ENCODE results near the gene RNF208.
A peak's percentile ranks its signal among the peaks of the same experiment; 100 is the strongest.
"Not testable (repeated sequence)": the region's sequence is repeated elsewhere in the genome, so short reads cannot be mapped to it uniquely, and the experiment has no call there.

Gene RNF208

DNA sequence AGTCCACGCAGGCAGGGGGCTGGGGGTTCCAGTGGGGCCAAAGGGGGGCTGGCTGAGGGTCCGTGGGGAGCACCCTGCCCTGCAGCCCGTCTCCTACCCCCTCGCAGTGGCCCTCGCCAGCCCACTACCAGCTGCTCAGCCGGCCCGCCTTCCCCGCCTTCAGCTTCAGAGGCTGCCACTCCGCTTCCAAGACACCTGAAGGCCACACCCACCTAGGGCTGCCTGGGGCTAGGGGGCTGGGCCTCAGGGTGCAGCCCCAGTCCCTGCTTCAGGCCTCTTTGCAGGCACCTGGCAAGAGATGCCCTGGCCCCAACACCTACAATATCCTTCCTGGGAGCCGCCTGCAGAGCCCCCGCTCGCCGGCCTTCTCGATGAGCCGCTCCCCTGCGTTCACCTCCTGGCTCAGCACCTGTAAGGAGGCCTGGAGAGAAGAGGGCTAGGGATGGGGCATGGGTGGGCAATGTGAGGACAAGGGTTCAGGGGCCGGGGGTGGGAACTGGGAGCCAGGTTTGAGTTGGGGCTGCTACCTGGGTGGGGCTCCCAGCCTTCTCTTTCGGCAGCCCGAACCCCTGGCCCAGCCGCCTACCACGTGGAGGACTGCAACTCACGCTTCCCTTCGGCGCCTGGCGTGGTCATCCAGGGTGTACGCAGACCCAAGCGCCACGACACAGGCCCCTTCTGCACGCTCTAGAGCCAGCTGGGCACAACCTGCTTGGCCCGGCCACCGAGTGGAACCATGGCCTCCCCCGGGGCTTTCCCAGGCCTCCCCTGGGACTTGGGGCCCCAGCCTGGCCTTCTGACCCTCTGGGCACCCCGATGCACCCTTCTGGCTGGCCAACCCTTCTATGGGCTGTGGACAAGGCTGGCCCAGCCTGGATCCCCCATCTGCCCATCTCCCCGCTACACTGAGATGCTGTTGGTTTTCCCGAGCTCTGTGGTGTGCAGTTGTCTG is 30.8 kb upstream of the RNF208 start:
- DNase-seq, result no peak

DNA sequence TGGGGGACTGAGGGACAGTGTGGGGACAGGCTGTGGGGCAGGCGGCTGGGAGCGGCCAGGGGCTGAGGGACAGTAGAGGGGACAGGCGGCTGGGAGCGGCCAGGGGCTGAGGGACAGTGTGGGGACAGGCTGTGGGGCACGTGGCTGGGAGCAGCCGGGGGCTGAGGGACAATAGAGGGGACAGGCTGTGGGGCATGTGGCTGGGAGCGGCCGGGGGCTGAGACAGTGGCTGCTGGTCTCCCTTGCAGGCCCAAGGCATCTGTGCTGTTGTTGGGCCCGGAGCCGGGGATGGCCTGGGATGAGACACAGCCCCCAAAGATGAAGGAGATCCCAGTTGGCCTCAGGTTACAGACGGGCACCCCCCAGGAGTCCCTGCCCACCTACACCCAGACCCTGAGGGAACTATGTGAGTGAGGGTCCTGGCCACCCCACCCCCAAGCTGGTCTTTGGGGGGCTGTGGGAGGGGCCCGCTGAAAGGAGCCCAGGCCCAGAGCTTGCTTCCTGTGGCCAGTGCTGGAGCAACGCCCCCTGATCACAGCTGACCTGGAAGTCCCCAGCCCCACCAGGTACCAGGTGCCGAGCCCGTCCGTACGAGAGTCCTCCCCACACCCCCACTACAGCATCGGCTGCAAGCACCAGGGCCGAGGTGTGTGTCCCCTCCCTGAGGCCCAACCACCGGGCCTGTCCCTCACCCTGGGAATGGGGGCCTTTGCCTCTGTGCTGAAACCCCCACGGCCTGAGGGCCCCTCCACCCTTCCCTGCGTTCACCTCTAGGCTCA is 29.6 kb upstream of the RNF208 start:
- DNase-seq, result no peak

DNA sequence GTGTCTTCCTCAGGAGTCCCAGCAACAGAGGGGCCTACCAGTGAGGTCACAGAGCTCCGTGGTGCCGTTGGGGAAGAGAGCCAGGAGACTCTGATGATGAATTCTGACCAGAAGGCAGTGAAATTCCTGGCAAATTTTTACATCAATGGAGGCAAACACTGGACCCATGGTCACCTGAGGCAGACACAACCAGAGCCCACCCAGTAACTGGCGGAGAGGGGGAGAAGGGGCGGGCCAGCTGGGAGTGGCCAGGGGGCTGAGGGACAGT is 29.1 kb upstream of the RNF208 start, which contains the start of gene STPG3:
Gene STPG3 (plus strand): TSS at position 93 of the 268 bp plus-strand sequence. CDS start 1 bp downstream, at position 94.
- no peak for DNase-seq

DNA sequence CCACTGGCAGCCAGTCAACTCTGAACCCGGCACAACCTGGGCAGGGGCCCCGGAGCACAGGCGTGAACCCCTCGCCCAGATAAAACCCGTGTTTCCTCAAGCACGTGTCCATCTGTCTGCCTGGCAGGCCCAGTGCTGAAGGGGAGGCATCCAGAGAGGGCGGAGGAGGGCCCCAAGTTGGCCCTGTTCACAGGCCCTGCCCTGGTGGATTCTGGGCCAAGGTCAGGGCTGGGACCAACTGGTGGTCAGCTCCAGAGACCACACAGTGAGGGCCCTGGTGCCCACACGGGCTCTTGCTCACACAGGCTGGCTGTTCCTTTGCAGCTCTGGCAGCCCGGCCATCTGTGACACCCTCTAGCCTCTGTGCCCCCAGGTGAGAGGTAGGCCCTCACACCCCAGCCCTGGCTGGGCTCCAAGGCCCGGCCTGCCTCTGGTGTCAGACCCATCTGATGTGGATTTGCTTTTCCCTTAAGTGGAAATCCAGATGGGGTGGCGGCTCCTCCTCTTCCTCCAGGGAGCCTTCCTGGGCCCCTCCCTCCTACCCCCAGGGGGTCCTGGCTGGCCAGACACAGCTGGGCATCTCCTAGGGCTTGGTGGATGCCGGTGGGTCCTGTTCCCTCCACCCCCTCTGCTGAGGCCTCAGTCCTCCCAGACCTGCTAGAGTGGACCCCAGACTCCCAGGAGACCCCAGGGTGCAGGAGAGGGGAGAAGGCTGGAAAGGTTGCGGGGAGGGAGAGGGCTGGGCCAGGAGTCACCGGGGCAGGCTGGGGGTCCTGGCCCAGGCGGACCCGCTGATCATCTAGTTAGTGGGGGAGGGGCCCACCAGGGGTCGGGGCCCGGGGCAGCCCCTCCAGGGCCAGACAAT is 28.5 kb upstream of the RNF208 start:
- DNase-seq, result no peak

DNA sequence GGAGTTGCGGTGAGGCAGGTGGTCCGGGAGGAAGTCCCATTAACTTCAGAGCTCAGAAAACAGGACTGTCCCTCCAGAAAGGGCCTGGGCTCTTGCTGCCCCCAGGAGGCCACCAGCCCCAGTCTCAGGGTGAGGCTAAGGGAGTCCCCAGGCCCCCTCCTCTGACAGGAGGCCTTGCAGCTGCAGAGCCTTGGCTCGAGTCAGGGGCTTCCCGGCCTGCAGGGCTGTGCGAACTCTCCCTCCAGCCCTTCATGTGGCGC is 25.8 kb upstream of the RNF208 start:
- DNase-seq, result no peak

DNA sequence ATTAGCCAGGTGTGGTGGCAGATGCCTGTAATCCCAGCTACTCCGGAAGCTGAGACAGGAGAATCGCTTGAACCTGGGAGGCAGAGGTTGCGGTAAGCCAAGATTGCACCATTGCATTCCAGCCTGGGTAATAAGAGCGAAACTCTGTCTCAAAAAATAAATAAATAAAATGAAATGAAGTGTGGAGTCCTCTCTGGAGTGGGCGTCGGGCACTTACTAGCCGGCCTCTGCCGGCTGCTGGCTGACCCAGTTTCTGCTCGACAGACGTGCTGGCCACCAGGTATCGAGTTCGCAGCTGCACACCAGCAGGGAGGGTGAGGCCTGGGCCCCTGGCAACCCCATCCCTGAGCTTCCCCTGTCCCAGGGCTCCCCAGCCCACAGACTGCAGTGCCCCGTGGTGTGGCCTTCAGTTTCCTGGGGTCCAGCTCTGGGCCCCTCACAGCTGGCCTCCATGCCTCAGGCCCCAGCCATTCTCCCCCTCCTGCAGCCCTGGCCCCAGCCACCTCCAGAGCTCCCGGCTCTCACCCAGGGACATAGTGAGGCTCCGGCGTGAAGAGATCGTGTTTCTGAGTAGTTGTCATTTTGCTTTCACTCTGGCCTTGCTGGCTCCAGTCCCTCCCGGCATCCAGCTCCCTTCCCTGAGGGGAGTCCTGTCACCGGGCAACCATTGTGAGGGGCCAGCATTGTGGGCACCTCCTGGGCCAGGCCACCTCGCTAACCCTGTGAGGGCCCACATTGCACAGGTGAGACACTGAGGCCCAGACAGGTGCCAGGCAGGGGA is 25.3 kb upstream of the RNF208 start:
- DNase-seq, result no peak

DNA sequence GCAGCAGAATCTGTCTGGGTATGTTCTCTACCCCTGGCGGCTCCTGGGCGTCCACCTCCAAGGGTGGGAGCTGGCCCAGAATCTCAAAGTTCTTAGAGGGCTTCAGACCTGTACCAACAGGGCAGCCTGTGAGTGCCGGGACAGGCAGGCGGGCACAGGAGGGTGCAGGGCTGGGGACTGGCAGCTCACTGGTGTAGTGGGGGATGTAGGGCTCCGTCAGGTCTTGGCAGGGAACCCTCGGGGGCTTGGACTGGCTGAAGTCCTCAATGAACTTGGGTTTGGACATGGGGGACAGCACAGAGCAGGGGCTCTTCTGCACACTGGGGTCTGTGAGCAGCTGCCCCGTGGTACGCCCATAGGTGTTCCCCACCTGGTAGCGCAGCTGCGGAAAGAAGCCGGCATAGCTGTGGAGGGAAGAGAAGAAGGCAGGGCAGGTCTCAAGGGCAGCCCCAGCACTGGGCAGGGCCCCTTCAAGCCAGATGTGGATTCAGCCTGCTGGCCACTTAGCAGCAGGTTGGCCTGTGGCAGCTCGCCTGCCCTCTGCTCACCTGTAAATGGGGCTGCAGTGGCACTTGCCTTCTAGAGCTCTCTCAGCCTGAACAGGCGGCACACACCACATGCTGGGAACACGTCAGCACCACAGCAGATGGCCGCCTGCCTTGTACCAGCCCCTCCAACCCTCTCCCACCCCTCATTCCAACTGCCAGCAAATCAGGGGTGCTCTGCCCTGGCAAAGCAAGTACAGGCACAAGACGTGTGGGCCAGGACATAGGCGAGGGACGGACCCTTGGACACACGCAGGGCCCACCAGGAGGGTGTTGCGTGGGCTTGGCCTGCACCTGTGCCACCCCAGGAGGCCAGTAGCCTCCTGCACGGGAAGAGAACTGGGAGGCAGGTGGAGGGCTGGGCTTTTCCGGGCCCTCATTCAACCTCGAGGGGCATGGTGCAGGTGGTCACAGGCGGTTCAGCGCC is 23.7 kb upstream of the RNF208 start:
- DNase-seq, result no peak

DNA sequence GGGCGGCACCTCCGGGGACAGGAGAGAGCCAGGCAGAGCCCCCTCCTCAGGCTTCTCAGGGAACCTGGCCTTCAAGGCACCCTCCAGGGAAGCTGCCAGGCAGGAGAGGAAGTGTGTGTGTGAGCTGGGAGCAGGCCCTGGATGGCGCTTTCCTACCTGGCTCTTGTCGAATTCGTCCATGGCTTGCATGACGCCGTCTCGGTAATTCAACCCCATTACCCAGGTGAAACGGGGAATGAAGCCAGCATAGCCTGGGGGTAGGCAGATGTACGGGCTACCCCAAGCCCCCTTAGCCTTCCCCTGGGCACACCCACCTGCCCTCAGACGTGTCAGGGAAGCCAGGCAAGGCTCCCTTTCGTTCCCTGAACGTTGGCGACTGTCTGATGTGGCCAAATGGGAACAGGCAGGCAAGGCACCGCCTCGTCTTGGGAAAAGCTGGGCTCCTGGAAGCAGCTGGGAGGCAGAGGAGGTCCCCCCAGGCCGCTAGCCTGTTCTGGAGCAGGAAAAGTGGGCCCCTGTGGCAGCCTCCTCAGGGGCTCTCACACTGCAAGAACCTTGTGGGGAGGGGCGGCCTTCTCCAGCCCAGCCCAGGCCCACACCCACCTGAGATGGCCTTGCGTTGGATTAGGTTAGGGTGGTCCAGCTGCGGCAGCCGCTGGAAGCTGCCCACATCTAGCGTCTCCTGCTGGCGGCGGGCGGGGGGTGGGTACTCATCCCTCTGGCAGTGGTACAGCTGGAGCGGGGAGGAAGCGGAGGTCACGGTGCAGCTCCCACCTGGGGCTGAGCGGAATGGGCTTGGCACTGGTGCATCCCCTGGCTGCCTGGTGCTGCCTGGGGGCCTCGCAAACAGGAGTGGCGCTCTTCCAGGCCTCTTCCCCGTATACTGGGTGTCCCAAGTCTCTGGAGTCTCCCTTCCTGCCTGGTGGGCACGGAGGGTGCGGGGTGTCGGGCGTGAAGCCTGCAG is 22.7 kb upstream of the RNF208 start:
- DNase-seq, result no peak

DNA sequence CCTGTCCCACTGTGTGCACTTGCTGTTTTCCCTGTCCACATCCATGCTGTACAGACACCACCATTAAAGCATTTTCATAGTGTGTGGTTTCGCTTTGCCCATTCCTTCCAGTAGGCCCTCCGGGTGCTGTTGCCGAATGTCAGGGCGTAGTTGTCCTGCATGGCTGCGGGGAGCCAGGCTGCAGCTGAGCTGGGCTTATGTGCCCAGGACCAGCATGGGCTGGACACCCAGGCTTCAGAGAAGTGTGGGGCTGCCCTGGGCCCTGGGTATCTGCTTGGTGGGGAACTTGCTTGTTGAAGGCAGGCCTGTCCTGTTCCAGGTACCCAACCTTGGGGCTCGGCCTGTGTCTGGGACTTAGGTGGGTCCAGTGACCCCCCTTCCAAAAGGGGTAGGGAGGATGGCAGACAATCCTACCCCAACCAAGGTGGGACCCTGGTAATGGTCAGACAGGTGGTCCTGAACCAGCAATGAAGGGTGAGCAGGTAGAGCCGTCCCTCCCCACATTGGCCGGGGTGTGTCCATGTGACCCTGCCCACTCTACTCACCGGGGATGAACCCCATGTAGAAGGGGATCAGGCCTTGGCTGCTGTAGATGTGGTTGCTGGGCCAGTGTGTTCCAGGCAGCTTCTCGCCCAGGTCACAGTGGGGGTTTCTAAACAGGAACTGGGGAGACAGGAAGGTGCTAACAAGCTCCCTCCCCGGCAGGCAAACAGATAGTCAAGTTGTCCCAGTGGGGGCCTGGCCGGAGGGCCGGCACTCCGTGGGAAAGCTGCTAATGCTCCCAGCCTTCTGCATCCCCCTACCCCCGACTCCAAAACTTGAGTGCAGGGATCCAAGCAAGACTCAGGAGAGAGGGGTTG is 21.8 kb upstream of the RNF208 start:
- no peak for DNase-seq

DNA sequence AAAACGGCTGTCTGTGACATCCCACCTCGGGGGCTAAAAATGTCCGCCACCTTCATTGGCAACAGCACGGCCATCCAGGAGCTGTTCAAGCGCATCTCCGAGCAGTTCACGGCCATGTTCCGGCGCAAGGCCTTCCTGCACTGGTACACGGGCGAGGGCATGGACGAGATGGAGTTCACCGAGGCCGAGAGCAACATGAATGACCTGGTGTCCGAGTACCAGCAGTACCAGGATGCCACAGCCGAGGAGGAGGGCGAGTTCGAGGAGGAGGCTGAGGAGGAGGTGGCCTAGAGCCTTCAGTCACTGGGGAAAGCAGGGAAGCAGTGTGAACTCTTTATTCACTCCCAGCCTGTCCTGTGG is 21.2 kb upstream of the RNF208 start:
- not testable (repeated sequence) for DNase-seq

DNA sequence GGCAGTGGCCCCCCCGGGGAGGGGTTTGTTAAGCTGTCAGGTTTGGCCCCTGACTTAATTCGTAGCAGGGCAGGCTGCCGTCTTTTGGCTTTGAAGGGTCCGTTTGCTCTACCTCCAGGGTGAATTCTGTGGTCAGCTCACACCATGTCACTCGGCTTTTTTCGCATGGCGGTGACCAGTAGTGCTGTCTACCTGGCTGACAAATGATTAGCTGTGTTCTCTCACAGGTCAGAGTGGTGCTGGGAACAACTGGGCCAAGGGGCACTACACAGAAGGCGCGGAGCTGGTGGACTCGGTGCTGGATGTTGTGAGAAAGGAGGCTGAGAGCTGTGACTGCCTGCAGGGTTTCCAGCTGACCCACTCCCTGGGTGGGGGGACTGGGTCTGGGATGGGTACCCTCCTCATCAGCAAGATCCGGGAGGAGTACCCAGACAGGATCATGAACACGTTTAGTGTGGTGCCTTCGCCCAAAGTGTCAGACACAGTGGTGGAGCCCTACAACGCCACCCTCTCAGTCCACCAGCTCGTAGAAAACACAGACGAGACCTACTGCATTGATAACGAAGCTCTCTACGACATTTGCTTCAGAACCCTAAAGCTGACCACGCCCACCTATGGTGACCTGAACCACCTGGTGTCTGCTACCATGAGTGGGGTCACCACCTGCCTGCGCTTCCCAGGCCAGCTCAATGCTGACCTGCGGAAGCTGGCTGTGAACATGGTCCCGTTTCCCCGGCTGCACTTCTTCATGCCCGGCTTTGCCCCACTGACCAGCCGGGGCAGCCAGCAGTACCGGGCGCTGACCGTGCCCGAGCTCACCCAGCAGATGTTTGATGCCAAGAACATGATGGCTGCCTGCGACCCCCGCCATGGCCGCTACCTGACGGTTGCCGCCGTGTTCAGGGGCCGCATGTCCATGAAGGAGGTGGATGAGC is 20.5 kb upstream of the RNF208 start:
- no peak for DNase-seq

DNA sequence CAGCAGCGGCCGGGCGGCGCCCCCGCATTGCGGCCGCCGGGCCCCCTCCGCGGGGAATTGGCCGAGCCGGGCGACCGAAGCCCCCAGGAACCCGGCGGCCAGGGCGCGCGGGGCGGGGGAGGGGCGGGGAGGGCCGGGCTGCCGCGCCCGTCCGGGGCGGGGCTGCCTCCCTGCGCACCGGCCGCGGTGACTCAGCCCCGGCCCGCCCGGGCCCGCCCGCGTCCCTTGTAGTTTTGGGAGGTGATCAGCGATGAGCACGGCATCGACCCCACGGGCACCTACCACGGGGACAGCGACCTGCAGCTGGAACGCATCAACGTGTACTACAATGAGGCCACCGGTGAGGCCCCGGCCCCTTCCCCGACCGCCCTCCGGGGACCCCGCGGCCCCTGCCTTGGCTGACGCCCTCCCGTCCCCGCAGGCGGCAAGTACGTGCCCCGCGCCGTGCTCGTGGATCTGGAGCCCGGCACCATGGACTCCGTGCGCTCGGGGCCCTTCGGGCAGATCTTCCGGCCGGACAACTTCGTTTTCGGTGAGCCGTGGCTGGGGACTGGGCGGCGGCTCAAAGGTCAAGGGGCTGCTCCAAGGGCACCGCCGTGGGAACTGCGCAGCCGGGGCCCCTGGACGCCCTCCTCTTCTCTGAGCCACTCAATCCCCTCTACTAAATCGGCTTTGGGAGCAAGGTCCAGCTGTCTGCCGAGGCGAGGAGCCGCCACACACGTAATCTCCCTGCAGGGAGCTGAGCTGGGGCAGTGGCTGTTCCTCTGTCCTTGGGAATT is 19.6 kb upstream of the RNF208 start:
- peak; percentile 55 for DNase-seq

DNA sequence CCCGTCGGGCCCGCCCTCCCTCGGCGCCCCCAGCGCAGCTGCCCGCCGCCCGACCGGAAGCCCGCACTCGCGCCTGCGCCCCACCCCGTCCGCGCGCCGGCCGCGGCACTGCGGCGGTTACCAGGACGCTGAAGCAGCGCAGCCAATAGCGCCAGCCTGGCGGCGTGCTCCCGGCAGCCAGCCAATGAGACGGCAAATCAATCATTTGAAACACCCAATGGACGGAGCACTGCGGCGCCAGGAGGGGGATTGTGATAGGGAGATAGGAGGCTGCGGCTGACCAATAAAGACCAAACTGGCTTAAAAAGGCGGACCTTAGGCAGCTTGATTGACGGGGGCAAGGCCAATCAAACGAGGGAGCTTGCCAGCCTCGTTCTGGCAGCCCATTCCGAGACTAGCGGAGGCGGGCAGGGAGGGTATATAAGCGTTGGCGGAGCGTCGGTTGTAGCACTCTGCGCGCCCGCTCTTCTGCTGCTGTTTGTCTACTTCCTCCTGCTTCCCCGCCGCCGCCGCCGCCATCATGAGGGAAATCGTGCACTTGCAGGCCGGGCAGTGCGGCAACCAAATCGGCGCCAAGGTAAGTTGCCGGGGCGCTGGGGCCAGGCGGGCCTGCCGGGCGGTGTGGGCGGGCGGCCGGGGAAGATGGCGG is 18.9 kb upstream of the RNF208 start, which contains the start of gene TUBB4B:
Gene TUBB4B (plus strand): TSS at position 447 of the 649 bp plus-strand sequence. CDS start 74 bp downstream, at position 521.
- peak; percentile 99 for DNase-seq

DNA sequence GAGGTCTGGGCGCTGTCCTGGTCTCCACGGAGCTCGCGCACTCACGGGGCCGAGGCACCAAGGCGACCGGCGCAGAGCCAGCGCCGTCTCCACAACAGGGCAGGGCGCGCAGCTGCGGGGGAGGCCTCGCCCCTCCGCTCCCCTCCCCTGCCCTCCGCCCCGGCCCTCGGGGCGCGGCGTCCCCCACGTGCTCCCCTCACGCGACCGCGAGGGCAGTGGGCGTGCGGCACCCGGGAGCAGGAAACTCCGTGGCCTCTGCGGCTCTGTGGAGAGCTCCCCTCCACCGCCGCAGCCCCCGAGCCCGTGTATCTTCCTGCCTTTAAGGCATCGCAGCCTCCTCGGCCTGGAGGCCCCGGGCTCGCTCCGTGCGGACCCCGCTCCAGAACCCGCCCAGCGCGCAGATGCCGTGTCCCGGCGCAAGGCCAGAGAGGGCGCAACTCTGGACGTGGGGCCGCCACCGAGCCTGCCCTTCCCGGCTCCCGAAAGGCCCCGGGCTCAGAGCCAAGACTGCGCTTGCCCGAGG is 18.3 kb upstream of the RNF208 start:
- peak; percentile 78 for DNase-seq

DNA sequence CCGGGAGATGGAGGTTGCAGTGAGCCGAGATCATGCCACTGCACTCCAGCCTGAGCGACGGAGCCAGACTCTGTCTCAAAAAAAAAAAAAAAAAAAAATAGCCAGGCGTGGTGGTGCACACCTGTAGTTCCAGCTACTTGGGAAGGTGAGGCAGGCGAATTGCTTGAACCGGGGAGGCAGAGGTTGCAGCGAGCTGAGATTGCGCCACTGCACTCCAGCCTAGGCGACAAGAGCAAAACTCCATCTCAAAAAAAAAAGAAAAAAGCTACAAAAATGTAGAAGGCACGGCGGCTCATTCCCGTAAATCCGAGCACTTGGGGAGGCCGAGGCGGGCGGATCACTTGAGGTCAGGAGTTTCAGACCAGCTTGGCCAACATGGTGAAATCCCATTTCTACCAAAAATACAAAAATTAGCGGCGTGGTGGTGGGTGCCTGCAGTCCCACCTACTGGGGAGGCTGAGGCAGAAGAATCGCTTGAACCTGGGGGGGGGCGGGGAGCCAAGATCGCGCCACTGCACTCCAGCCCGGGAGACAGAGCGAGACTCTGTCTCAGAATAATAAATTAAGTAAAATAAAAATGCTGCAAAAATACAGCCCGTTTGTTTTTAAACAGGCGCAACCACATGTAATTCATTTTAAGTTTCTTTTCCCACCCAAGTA is 17.6 kb upstream of the RNF208 start:
- not testable (repeated sequence) for DNase-seq

Data from central memory CD4-positive, alpha-beta T cell (primary cell).